IPS-20b (cell line): Measurements from ENCODE around the gene MAPKBP1.

Experiments
- H3K27ac ChIP-seq: one replicate; pipeline ENCODE4 v1.5.1; 2013; ENCODE audit warnings: low read length
- H3K27me3 ChIP-seq: 2 replicates; pipeline ENCODE4 v1.6.1; 2013; ENCODE audit warnings: mild to moderate bottlenecking, low read length, inconsistent platforms; ENCODE audit not compliant: insufficient read depth
- H3K36me3 ChIP-seq: 2 replicates; pipeline ENCODE4 v1.6.1; 2013; ENCODE audit warnings: low read depth, mild to moderate bottlenecking, inconsistent platforms, low read length, moderate library complexity; ENCODE audit not compliant: insufficient read depth
- H3K4me1 ChIP-seq: 2 replicates; pipeline ENCODE4 v1.6.1; 2013; ENCODE audit warnings: mild to moderate bottlenecking, control low read depth, inconsistent platforms, low read length, moderate library complexity; ENCODE audit not compliant: insufficient read depth
- H3K4me3 ChIP-seq: 2 replicates; pipeline ENCODE4 v1.5.1; 2013; ENCODE audit warnings: mild to moderate bottlenecking, low read length, inconsistent platforms
- H3K9ac ChIP-seq: 2 replicates; pipeline ENCODE4 v1.6.1; 2013; ENCODE audit warnings: low read depth, mild to moderate bottlenecking, inconsistent platforms, low read length, moderate library complexity
- H3K9me3 ChIP-seq: 2 replicates; pipeline ENCODE4 v1.6.1; 2013; ENCODE audit warnings: mild to moderate bottlenecking, low read depth, low read length, inconsistent platforms; ENCODE audit not compliant: insufficient read depth

Gene MAPKBP1

DNA sequence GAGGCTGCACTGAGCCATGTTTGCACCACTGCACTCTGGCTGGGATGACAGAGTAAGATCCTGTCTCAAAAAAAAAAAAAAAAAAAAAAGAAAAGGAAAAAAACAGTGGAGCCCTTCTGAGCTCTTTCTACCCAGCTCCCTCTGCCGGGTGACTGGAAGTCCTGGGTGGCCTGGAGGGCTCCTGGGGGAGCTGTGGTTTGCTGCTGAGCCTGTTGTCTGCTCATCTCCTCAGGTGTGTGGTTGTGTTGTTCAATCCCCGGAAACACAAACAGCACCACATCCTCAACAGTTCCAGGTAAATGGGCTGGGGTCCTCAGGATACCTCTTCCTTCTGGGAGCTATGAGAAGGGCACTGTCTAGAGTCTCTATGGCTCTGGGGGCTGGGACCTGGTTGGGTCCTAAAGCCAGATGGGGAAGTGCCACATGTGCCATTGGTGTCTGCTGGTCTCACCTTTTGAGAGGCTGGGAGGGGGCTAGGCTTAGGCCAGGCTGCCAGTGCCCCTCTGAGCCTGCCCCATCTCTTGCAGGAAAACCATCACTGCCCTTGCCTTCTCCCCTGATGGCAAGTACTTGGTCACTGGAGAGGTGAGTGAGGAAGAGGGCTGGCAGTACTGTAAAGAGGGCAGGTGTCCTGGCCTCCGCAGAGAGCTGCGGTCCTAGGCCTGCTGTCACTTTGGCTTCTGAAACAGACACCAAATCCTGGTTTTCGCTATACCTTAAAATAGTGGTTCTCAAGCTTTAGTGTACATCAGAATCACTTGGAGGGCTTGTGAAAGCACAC lies 36.6 kb downstream of the MAPKBP1 start:
- H3K4me3 ChIP-seq: no peak overlapping the region

GRCh38 chr15:41811432-41812195 lies 37.3 kb downstream of the MAPKBP1 start:
- H3K9ac ChIP-seq: no peak overlapping the region
- H3K4me3 ChIP-seq: no peak overlapping the region
- H3K36me3 ChIP-seq: no peaks in the 10 kb centered on the region
- H3K27me3 ChIP-seq: no peaks in the 10 kb centered on the region
- H3K27ac ChIP-seq: no peak overlapping the region
- no peaks in the 10 kb centered on the region for H3K9me3 ChIP-seq
- no peaks in the 10 kb centered on the region; the same call in 1 of the 2 replicates for H3K4me1 ChIP-seq

More for the DNA sequence above, 36.6 kb downstream of the MAPKBP1 start:
- no peaks in the 10 kb centered on the region; the same call in 1 of the 2 replicates for H3K4me1 ChIP-seq
- H3K27ac ChIP-seq: no peak overlapping the region
- H3K9ac ChIP-seq: no peak overlapping the region
- no peaks in the 10 kb centered on the region for H3K27me3 ChIP-seq
- no peaks in the 10 kb centered on the region for H3K36me3 ChIP-seq
- H3K9me3 ChIP-seq: no peaks in the 10 kb centered on the region

DNA sequence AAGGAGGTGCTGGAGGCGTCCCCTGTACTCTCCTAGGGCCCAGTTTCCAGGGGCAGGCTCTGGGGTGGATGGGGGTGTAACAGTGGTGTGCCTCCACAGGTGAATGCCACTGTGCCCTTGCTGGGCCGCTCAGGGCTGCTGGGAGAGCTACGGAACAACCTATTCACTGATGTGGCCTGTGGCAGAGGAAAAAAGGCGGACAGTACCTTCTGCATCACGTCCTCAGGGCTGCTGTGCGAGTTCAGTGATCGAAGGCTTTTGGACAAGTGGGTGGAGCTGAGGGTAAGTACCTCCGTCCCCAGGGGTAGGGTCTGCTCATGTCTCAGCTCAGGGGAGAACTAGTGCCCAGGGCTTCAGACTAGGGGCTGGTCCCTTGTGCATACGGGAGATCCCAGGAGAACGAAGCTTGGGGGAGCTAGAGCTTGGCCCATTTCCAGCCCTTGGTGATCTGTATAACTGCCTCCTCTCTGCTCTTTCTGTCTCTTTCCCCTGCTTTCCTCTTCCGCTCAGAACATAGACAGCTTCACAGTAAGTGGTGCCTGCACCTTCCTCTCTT lies 38.6 kb downstream of the MAPKBP1 start:
- H3K9ac ChIP-seq: no peak overlapping the region
- H3K27ac ChIP-seq: no peak overlapping the region
- no peak overlapping the region for H3K4me3 ChIP-seq
- no peaks in the 10 kb centered on the region for H3K27me3 ChIP-seq
- no peaks in the 10 kb centered on the region for H3K9me3 ChIP-seq
- peaks cover 4% of the 10 kb centered on the region; the same call in 1 of the 2 replicates for H3K36me3 ChIP-seq
- H3K4me1 ChIP-seq: no peaks in the 10 kb centered on the region; the same call in 1 of the 2 replicates

- no peak overlapping the region for H3K4me3 ChIP-seq
- no peak overlapping the region for H3K27ac ChIP-seq
- no peaks in the 10 kb centered on the region for H3K9me3 ChIP-seq
- peaks cover 8% of the 10 kb centered on the region; the same call in 1 of the 2 replicates for H3K36me3 ChIP-seq
- no peaks in the 10 kb centered on the region; the same call in 1 of the 2 replicates for H3K4me1 ChIP-seq
- H3K27me3 ChIP-seq: no peaks in the 10 kb centered on the region
- H3K9ac ChIP-seq: no peak overlapping the region
These were observed 39.1 kb downstream of the MAPKBP1 start for GRCh38 chr15:41813426-41813825.

- Histone ChIP-seq H3K9ac (no peak overlapping the region), H3K4me3 (no peak overlapping the region), H3K36me3 (peaks cover 14% of the 10 kb centered on the region; the same call in 1 of the 2 replicates), H3K27ac (no peak overlapping the region), H3K4me1 (no peaks in the 10 kb centered on the region; the same call in 1 of the 2 replicates), H3K9me3 (no peaks in the 10 kb centered on the region), H3K27me3 (no peaks in the 10 kb centered on the region)
These were observed 40.2 kb downstream of the MAPKBP1 start for GRCh38 chr15:41814534-41814933.

- H3K27ac ChIP-seq: no peak overlapping the region
- H3K9me3 ChIP-seq: no peaks in the 10 kb centered on the region
- no peak overlapping the region for H3K9ac ChIP-seq
- peaks cover 17% of the 10 kb centered on the region; the same call in 1 of the 2 replicates for H3K36me3 ChIP-seq
- H3K27me3 ChIP-seq: no peaks in the 10 kb centered on the region
- H3K4me3 ChIP-seq: no peak overlapping the region
- H3K4me1 ChIP-seq: no peaks in the 10 kb centered on the region
These were observed 42.5 kb downstream of the MAPKBP1 start for GRCh38 chr15:41816788-41817187.

- Histone ChIP-seq H3K36me3 (peaks cover 17% of the 10 kb centered on the region; the same call in 1 of the 2 replicates), H3K27me3 (no peaks in the 10 kb centered on the region), H3K27ac (no peak overlapping the region), H3K9me3 (no peaks in the 10 kb centered on the region), H3K4me3 (no peak overlapping the region), H3K9ac (no peak overlapping the region), H3K4me1 (no peaks in the 10 kb centered on the region)
These were observed 43.0 kb downstream of the MAPKBP1 start for GRCh38 chr15:41817327-41817726.

GRCh38 chr15:41817781-41818180 lies 43.5 kb downstream of the MAPKBP1 start:
- no peak overlapping the region for H3K27ac ChIP-seq

GRCh38 chr15:41819455-41820050 lies 45.3 kb downstream of the MAPKBP1 start:
- Histone ChIP-seq H3K36me3 (peaks cover 20% of the 10 kb centered on the region; the same call in 1 of the 2 replicates), H3K27me3 (no peaks in the 10 kb centered on the region), H3K27ac (no peak overlapping the region), H3K9ac (no peak overlapping the region), H3K4me3 (no peak overlapping the region), H3K4me1 (no peaks in the 10 kb centered on the region), H3K9me3 (no peaks in the 10 kb centered on the region)

More at GRCh38 chr15:41817781-41818180, 43.5 kb downstream of the MAPKBP1 start:
- Histone ChIP-seq H3K9me3 (no peaks in the 10 kb centered on the region), H3K9ac (no peak overlapping the region), H3K27me3 (no peaks in the 10 kb centered on the region), H3K4me1 (no peaks in the 10 kb centered on the region), H3K4me3 (no peak overlapping the region), H3K36me3 (peaks cover 17% of the 10 kb centered on the region; the same call in 1 of the 2 replicates)

DNA sequence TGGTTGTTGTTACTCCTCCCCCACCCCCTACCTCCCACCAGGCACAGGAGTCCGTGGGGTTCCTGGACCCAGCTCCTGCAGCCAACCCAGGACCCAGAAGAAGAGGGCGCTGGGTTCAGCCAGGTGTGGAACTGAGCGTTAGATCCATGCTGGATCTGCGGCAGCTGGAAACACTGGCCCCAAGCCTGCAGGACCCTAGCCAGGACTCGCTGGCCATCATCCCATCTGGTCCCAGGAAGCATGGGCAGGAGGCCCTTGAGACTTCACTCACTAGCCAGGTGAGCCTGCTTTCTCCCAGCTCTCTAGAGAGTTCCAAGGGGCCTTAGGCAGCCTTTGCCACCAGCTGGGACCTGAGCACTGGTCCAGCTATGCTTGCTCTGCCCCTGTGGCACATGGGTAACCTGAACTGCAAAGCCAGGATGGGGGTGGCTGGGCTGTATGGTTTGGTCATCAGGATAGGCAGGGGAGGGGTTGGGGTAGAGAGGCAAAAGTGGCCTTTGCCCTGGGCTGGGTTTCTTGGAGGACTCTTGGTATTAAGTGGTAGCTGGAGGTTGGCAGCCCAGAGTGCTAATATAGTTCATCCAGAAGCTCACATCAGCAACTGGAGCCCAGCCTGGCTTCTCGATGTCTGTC lies 46.6 kb downstream of the MAPKBP1 start:
- H3K4me1 ChIP-seq: no peaks in the 10 kb centered on the region
- H3K4me3 ChIP-seq: no peak overlapping the region
- no peaks in the 10 kb centered on the region for H3K9me3 ChIP-seq
- no peak overlapping the region for H3K27ac ChIP-seq
- no peak overlapping the region for H3K9ac ChIP-seq
- peaks cover 24% of the 10 kb centered on the region; the same call in 1 of the 2 replicates for H3K36me3 ChIP-seq
- H3K27me3 ChIP-seq: no peaks in the 10 kb centered on the region

GRCh38 chr15:41821831-41822230 lies 47.5 kb downstream of the MAPKBP1 start:
- H3K36me3 ChIP-seq: peaks cover 28% of the 10 kb centered on the region
- H3K27ac ChIP-seq: no peak overlapping the region
- H3K4me3 ChIP-seq: no peak overlapping the region
- no peaks in the 10 kb centered on the region for H3K4me1 ChIP-seq
- H3K27me3 ChIP-seq: no peaks in the 10 kb centered on the region
- H3K9ac ChIP-seq: no peak overlapping the region
- H3K9me3 ChIP-seq: no peaks in the 10 kb centered on the region
